ENCODE measurements around the gene FFAR1.
"Not testable (repeated sequence)": the region's sequence is repeated elsewhere in the genome, so short reads cannot be mapped to it uniquely, and the experiment has no call there.

Gene FFAR1

GRCh38 chr19:35375505-35376307 lies 28.0 kb downstream of the FFAR1 start:
- DNase-seq (ENCODE audit: low spot score), result no peak
- no peak for TF ChIP-seq CTCF (IDR thresholded peaks at IDR 0.05; ENCODE audit: extremely low read depth, missing control alignments)

- TF ChIP-seq CTCF (IDR thresholded peaks at IDR 0.05; ENCODE audit: extremely low read depth, missing control alignments), result no peak
- no peak for DNase-seq (ENCODE audit: low spot score)
These were observed 30.0 kb downstream of the FFAR1 start for GRCh38 chr19:35377656-35378055.

GRCh38 chr19:35378356-35378755 lies 30.7 kb downstream of the FFAR1 start:
- no peak for DNase-seq (ENCODE audit: low spot score)

GRCh38 chr19:35379545-35379944 lies 31.8 kb downstream of the FFAR1 start:
- DNase-seq (ENCODE audit: low spot score), result not testable (repeated sequence)

More at GRCh38 chr19:35378356-35378755, 30.7 kb downstream of the FFAR1 start:
- no peak for TF ChIP-seq CTCF (IDR thresholded peaks at IDR 0.05; ENCODE audit: extremely low read depth, missing control alignments)

- no peak for DNase-seq (ENCODE audit: low spot score)
- TF ChIP-seq CTCF (IDR thresholded peaks at IDR 0.05; ENCODE audit: extremely low read depth, missing control alignments), result no peak
These were observed 32.3 kb downstream of the FFAR1 start for GRCh38 chr19:35379992-35380391.

- TF ChIP-seq CTCF (IDR thresholded peaks at IDR 0.05; ENCODE audit: extremely low read depth, missing control alignments), result no peak
- DNase-seq (ENCODE audit: low spot score), result no peak
These were observed 32.9 kb downstream of the FFAR1 start for GRCh38 chr19:35380450-35381124.

- DNase-seq (ENCODE audit: low spot score), result no peak
- TF ChIP-seq CTCF (IDR thresholded peaks at IDR 0.05; ENCODE audit: extremely low read depth, missing control alignments), result no peak
These were observed 33.6 kb downstream of the FFAR1 start for GRCh38 chr19:35381318-35381717.

All from GM20000 (cell line).